GM18526 (cell line): ENCODE data around the gene BEAN1.

Source experiments
- POLR2A ChIP-seq: IDR thresholded peaks from 3 replicates; pipeline ENCODE4 v1.6.1; 2011; ENCODE audit not compliant: insufficient read length; ENCODE audit errors: extremely low read depth

The BEAN1 gene

GRCh38 chr16:66426112-66427035 is 721 bp upstream of the BEAN1 start:
- no peak for TF ChIP-seq POLR2A

GRCh38 chr16:66427871-66428681 is 981 bp downstream of the BEAN1 start:
- TF ChIP-seq POLR2A: no peak

- TF ChIP-seq POLR2A: no peak
Observed at GRCh38 chr16:66428682-66429251, 1.7 kb downstream of the BEAN1 start.

- no peak for TF ChIP-seq POLR2A
Observed at GRCh38 chr16:66429290-66429962, 2.3 kb downstream of the BEAN1 start.

- TF ChIP-seq POLR2A: no peak
Observed at GRCh38 chr16:66430214-66430613, 3.1 kb downstream of the BEAN1 start.

GRCh38 chr16:66431760-66432159 is 4.7 kb downstream of the BEAN1 start:
- no peak for TF ChIP-seq POLR2A

GRCh38 chr16:66432429-66432828 is 5.3 kb downstream of the BEAN1 start:
- TF ChIP-seq POLR2A: no peak

- TF ChIP-seq POLR2A: no peak
Observed at GRCh38 chr16:66434619-66435430, 7.7 kb downstream of the BEAN1 start.

- TF ChIP-seq POLR2A: no peak
Observed at GRCh38 chr16:66435896-66436295, 8.8 kb downstream of the BEAN1 start.

GRCh38 chr16:66437391-66437945 is 10.4 kb downstream of the BEAN1 start:
- no peak for TF ChIP-seq POLR2A

- TF ChIP-seq POLR2A: no peak
Observed at GRCh38 chr16:66438536-66438935, 11.4 kb downstream of the BEAN1 start.

- no peak for TF ChIP-seq POLR2A
Observed at GRCh38 chr16:66439051-66439730, 12.1 kb downstream of the BEAN1 start.

GRCh38 chr16:66440271-66440802 is 13.2 kb downstream of the BEAN1 start:
- TF ChIP-seq POLR2A: no peak

GRCh38 chr16:66440970-66441369 is 13.9 kb downstream of the BEAN1 start:
- no peak for TF ChIP-seq POLR2A
